ENCODE results near the gene ARHGAP19.

ARHGAP19 gene

DNA sequence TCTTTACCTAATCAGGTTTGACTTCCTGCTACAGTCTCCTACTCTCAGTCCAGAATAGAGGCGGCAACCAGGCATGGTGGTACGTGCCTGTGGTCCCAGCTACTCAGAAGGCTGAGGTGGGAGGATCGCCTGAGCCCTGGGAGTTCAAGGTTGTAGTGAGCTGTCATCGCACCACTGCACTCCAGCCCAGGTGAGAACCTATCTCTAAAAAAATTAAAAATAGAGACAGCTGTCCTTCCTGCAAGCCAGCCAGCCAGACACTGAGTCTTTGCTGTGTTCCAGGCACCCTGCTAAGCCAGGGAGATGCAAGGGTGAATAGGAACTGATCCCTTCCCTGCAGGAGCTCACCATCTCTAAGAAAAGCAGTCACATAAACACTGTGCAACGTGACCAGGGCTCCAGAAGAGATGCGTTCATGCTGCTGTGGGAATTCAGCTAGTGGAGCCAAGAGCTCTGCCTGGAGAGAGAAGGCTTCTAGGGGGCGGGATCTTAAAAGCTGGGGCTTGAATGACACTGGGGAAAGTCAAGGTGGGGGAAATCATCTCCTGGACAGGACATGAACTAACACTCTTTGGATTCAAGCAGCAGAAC is 84.6 kb downstream of the ARHGAP19 start:
- Histone ChIP-seq H3K27me3 (ENCODE audit: control insufficient read depth, insufficient read depth, low read length) (no peaks in the 10 kb centered on the region), H3K27ac (ENCODE audit: low read depth, low read length) (no peak overlapping the region), H3K4me1 (ENCODE audit: control insufficient read depth, insufficient read depth, low read length) (no peaks in the 10 kb centered on the region), H3K36me3 (ENCODE audit: control insufficient read depth, insufficient read depth, low read length) (no peaks in the 10 kb centered on the region), H3K4me3 (ENCODE audit: low read length) (no peak overlapping the region), H3K9ac (ENCODE audit: low read length) (no peak overlapping the region)

DNA sequence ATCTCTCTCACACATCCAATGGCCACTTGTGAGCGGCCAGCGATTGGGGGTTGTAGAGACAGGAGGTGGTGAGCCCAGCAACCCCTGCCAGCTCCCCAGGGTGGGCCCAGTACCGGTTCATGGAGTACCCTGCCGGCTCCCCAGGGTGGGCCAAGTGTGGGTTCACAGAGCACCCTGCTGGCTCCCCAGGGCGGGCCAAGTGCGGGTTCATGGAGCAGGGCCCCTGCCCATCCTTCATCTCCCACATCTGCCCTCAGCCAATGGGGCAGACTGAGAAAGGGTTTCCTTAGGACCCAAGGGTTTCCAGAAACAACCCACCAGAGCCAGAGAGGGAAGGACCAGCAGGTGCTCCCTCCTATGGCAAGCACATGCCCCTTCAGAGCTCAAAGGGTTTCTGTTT is 85.3 kb downstream of the ARHGAP19 start:
- Histone ChIP-seq H3K36me3 (ENCODE audit: control insufficient read depth, insufficient read depth, low read length) (no peaks in the 10 kb centered on the region), H3K27ac (ENCODE audit: low read depth, low read length) (no peak overlapping the region), H3K4me1 (ENCODE audit: control insufficient read depth, insufficient read depth, low read length) (no peaks in the 10 kb centered on the region), H3K27me3 (ENCODE audit: control insufficient read depth, insufficient read depth, low read length) (no peaks in the 10 kb centered on the region), H3K9ac (ENCODE audit: low read length) (no peak overlapping the region), H3K4me3 (ENCODE audit: low read length) (no peak overlapping the region)

DNA sequence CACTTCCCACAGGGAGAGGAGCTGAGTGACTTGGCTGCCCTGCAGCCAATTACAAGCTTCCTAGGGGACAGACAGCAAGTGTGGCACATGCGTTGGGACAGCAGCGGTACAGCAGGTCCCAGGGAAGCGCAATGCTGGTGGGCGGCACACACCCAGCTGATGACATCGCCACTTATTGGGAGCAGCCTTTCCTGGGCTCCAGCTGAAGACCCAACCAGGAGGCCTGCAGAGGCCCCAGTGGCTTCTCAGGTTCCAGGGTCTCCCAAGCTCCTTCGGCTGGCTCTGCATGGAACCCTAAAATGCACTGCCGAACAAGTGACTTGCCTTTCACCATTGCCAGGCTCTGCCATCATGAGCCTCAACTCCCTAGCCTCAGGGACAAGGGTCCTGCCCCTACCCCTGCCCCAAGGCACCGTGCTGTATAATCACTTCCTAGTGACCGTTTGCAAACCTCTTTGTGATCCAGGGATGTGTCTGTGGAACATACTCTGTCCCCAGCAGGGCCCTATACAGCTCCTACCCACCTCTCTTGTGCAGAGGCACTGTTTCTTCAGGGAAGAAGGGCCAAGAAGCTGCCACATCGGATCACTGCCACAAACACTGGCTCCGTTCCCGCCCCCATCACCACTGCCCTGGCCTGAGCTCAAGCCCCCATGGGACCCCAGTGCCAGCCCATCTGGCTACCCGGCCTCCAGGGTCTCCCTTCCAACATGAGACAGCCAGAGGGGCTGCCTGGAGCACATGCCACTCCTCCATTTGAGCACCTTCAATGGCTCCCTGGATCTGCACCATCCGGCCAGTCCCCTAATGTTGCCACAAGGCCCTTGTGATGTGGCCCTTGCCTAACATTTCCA is 87.4 kb downstream of the ARHGAP19 start:
- H3K4me1 ChIP-seq (ENCODE audit: control insufficient read depth, insufficient read depth, low read length) = no peaks in the 10 kb centered on the region
- no peak overlapping the region for H3K9ac ChIP-seq (ENCODE audit: low read length)

DNA sequence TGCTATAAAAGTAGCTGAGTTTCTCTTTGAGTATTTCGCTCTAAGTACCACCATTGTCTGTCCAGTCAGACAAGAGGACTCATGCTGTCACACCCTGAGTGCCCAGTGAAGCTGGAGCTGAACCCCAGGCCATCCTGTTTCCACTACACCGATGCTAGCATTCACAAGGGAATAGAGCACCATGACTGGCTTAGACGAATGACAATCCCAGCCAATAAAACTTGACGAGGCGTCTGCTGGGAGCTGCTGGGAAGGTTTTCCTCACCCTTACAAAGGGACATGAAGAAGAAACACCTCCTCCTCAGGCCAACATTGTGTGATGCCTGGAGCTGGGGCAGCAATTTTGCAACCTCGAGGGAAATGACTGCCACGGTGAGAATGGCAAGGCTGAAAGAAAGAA is 89.2 kb downstream of the ARHGAP19 start:
- H3K9ac ChIP-seq (ENCODE audit: low read length) = no peak overlapping the region

More for the DNA sequence above, 87.4 kb downstream of the ARHGAP19 start:
- Histone ChIP-seq H3K36me3 (ENCODE audit: control insufficient read depth, insufficient read depth, low read length) (no peaks in the 10 kb centered on the region), H3K4me3 (ENCODE audit: low read length) (no peak overlapping the region), H3K27me3 (ENCODE audit: control insufficient read depth, insufficient read depth, low read length) (no peaks in the 10 kb centered on the region), H3K27ac (ENCODE audit: low read depth, low read length) (no peak overlapping the region)

DNA sequence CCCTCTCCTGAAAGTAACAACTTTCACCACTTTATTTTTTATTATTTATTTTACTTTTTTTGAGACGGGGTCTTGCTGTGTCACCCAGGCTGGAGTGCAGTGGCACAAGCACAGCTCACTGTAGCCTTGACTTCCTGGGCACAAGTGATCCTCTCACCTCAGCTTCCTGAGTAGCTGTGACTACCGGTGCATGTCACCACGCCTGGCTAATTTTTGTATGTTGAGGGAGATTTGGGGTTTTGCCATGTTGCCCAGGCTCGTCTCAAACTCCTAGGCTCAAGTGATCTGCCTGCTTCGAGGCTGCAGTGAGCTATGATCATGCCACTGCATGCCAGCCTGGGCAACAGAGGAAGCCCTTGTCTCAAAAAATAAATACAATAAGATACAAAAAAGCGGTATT is 91.8 kb downstream of the ARHGAP19 start:
- Histone ChIP-seq H3K36me3 (ENCODE audit: control insufficient read depth, insufficient read depth, low read length) (no peaks in the 10 kb centered on the region), H3K27me3 (ENCODE audit: control insufficient read depth, insufficient read depth, low read length) (peaks cover 4% of the 10 kb centered on the region), H3K27ac (ENCODE audit: low read depth, low read length) (no peak overlapping the region), H3K4me3 (ENCODE audit: low read length) (no peak overlapping the region), H3K9ac (ENCODE audit: low read length) (no peak overlapping the region), H3K4me1 (ENCODE audit: control insufficient read depth, insufficient read depth, low read length) (no peaks in the 10 kb centered on the region)

More for the DNA sequence above, 89.2 kb downstream of the ARHGAP19 start:
- no peaks in the 10 kb centered on the region for H3K27me3 ChIP-seq (ENCODE audit: control insufficient read depth, insufficient read depth, low read length)
- no peak overlapping the region for H3K27ac ChIP-seq (ENCODE audit: low read depth, low read length)
- H3K4me1 ChIP-seq (ENCODE audit: control insufficient read depth, insufficient read depth, low read length) = no peaks in the 10 kb centered on the region
- no peak overlapping the region for H3K4me3 ChIP-seq (ENCODE audit: low read length)
- no peaks in the 10 kb centered on the region for H3K36me3 ChIP-seq (ENCODE audit: control insufficient read depth, insufficient read depth, low read length)

DNA sequence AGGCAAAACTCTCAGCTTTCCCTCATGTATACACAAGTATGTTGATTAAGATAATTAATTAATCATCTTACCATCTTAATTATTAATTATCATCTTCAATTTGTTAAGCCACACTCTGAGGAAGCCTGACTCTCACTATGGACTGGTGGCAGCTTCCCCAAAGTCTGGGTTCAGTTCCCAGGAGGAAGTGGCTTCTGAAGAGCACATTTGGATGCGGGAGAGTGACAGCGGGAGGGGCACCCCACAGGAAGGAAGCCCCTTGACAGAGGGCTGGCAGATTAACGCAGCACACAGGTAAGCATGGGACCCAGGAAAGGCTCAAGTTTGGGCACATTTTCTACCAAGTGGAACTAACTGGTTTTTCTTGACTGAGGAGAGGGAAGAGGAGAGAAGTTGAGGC is 93.3 kb downstream of the ARHGAP19 start:
- Histone ChIP-seq H3K27me3 (ENCODE audit: control insufficient read depth, insufficient read depth, low read length) (peaks cover 5% of the 10 kb centered on the region), H3K27ac (ENCODE audit: low read depth, low read length) (no peak overlapping the region), H3K4me1 (ENCODE audit: control insufficient read depth, insufficient read depth, low read length) (no peaks in the 10 kb centered on the region), H3K4me3 (ENCODE audit: low read length) (no peak overlapping the region), H3K36me3 (ENCODE audit: control insufficient read depth, insufficient read depth, low read length) (no peaks in the 10 kb centered on the region), H3K9ac (ENCODE audit: low read length) (no peak overlapping the region)

DNA sequence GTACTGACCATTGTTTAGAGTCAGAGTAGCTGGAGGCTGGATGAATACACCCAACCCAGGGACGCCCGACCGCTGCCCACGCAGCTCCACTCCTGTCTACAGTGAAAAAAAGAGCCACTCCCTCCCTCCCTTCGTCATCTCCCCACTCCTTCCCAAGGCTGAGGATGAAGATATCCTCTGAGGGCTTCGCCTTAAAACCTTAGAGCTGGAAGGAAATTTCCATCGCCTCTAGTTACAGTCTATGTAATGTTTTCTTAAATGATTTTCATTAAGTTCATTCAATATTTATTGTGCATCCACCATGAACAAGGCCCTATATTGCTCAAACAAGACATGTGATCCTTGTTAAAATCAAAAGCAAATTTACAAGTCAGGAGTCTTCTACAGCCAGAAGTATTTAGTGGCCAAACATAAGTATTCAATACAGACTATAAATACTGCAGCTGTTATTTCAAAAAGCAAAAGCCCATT is 95.4 kb downstream of the ARHGAP19 start:
- H3K4me3 ChIP-seq (ENCODE audit: low read length) = no peak overlapping the region
- no peaks in the 10 kb centered on the region for H3K4me1 ChIP-seq (ENCODE audit: control insufficient read depth, insufficient read depth, low read length)
- H3K27ac ChIP-seq (ENCODE audit: low read depth, low read length) = no peak overlapping the region
- no peak overlapping the region for H3K9ac ChIP-seq (ENCODE audit: low read length)
- H3K27me3 ChIP-seq (ENCODE audit: control insufficient read depth, insufficient read depth, low read length) = peaks cover 5% of the 10 kb centered on the region
- no peaks in the 10 kb centered on the region for H3K36me3 ChIP-seq (ENCODE audit: control insufficient read depth, insufficient read depth, low read length)

DNA sequence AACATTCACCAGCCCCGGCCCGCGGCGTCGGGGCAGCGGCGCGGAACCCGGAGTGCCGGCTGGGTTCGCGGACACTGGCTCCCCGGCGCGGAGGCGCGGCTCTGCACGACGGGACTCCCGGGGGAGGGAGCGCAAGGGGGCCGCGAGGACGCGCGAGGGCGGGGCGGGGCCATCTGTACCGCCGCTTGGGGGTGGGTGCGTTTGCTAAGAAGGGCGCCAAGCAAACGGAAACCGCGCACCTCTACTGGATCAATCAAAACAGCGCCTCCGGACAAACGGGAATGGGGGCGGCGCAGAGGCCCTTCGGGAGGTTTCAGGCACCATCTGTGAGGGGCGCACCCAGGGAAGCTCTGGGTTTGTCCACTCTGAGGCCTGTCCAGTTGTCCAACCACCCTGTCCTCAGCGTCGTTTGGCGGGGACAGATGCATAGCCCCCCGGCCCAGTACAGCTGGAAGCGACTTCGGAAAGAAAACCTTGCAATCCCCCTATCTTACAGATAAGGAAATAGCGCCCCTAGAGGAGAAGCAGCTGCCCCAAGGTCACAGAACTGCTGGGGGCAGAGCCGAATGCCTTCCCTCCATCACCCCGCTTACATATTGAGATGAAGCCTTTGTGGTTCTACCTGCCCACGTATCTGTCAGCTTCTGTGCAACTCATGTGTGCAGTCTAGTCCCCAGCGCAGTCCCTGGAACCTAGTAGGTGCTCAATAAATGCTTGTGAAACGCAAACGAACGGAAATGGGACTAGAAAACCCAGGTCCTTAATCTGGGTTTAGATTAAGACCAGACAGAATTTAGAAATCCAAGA is 96.0 kb downstream of the ARHGAP19 start:
- Histone ChIP-seq H3K36me3 (ENCODE audit: control insufficient read depth, insufficient read depth, low read length) (no peaks in the 10 kb centered on the region), H3K27ac (ENCODE audit: low read depth, low read length) (no peak overlapping the region), H3K9ac (ENCODE audit: low read length) (no peak overlapping the region), H3K4me1 (ENCODE audit: control insufficient read depth, insufficient read depth, low read length) (no peaks in the 10 kb centered on the region), H3K4me3 (ENCODE audit: low read length) (peak overlapping the region; percentile 66), H3K27me3 (ENCODE audit: control insufficient read depth, insufficient read depth, low read length) (peaks cover 5% of the 10 kb centered on the region)

DNA sequence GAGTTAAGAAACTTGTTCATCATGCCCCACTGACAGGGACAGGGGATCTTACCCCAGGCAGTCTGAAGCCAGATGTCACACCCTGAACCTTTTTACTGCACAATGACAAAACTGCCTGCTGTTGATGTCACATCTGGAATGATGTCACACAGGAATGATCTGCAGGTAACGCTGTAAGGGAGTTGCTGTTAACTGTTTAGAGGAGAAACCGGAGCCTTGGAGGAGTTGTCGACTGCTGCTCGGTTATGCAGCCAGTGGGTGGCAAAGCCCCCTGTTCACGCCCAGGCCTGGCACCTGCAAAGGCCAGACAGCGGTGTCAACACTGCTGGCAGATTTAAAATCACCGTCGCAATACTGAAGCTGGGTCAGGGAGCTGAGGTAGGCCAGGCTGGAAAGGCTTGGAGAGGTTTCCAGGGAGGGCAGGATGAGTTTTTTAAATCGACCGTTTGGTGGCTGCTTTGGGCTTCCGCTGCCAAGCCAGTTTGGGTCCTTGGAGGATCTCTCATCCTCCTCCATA is 96.7 kb downstream of the ARHGAP19 start:
- no peak overlapping the region for H3K27ac ChIP-seq (ENCODE audit: low read depth, low read length)
- peaks cover 5% of the 10 kb centered on the region for H3K27me3 ChIP-seq (ENCODE audit: control insufficient read depth, insufficient read depth, low read length)

DNA sequence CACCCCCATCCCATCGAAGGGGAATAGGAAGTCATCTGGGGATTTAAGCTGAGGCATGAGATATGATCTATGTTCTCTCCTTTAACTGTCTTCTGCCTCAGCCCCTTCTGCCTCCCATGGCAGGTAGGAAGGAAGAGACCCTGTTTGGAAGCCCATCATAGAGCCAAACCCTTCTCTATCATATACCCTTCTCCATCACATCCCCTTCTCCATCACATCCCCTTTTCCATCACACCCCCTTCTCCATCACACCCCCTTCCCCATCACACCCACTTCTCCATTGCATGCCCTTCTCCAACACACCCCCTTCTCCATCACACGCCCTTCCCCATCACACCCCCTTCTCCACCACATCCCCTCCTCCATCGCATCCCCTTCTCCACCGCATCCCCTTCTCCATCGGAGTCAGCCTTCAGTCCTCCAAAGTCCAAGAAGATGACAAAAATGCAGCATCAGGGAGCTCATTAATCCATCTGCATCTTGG is 99.4 kb downstream of the ARHGAP19 start:
- Histone ChIP-seq H3K4me1 (ENCODE audit: control insufficient read depth, insufficient read depth, low read length) (no peaks in the 10 kb centered on the region), H3K27ac (ENCODE audit: low read depth, low read length) (no peak overlapping the region), H3K36me3 (ENCODE audit: control insufficient read depth, insufficient read depth, low read length) (no peaks in the 10 kb centered on the region), H3K27me3 (ENCODE audit: control insufficient read depth, insufficient read depth, low read length) (peaks cover 6% of the 10 kb centered on the region), H3K9ac (ENCODE audit: low read length) (no peak overlapping the region), H3K4me3 (ENCODE audit: low read length) (no peak overlapping the region)

More for the DNA sequence above, 96.7 kb downstream of the ARHGAP19 start:
- no peak overlapping the region for H3K9ac ChIP-seq (ENCODE audit: low read length)
- no peaks in the 10 kb centered on the region for H3K36me3 ChIP-seq (ENCODE audit: control insufficient read depth, insufficient read depth, low read length)
- H3K4me3 ChIP-seq (ENCODE audit: low read length) = peak overlapping the region; percentile 66
- no peaks in the 10 kb centered on the region for H3K4me1 ChIP-seq (ENCODE audit: control insufficient read depth, insufficient read depth, low read length)

DNA sequence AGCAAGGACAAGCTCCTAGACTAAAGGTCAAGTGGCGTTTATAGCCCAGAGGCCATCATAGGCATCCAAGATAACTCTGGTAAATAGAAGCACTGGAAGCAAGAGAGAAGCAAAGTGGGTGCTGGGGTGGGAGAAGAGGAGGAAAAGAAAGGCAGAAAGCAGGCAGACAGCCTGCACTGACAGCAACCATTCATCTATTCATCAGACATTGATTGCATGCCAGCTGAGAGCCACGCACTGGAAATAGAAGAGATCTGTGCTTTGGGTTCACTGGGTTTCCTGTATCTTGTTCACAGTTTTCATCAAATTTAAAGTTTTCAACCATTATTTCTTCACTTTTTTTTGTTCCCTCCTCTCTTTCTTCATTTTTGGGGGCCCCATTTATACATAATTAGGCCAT is 102.0 kb downstream of the ARHGAP19 start:
- no peak overlapping the region for H3K4me3 ChIP-seq (ENCODE audit: low read length)
- H3K27ac ChIP-seq (ENCODE audit: low read depth, low read length) = no peak overlapping the region
- H3K4me1 ChIP-seq (ENCODE audit: control insufficient read depth, insufficient read depth, low read length) = no peaks in the 10 kb centered on the region
- peaks cover 12% of the 10 kb centered on the region for H3K27me3 ChIP-seq (ENCODE audit: control insufficient read depth, insufficient read depth, low read length)
- no peak overlapping the region for H3K9ac ChIP-seq (ENCODE audit: low read length)
- H3K36me3 ChIP-seq (ENCODE audit: control insufficient read depth, insufficient read depth, low read length) = no peaks in the 10 kb centered on the region

DNA sequence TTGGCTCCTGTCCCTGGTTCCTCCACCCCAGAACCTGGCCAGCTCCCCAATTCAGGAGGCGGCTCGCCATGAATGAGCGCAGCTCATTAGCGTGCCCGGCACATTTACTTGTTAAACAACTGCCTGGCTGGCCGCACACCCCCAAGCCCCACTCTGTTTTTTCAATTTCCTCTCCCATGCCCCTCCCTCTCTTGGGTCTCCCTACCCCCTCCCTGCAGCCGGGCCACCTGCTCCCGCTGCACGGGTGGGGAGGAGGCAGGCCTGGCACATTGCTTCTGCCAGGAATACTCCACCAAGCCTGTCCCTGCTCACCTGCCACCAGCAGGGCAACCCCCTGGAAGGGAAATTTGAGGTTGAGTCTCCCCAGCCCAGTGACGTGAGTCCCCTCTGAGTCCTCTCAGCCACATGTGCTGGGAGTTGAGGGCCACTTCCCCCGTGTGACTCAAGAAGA is 104.2 kb downstream of the ARHGAP19 start:
- no peaks in the 10 kb centered on the region for H3K4me1 ChIP-seq (ENCODE audit: control insufficient read depth, insufficient read depth, low read length)
- H3K27ac ChIP-seq (ENCODE audit: low read depth, low read length) = no peak overlapping the region
- no peaks in the 10 kb centered on the region for H3K36me3 ChIP-seq (ENCODE audit: control insufficient read depth, insufficient read depth, low read length)
- peaks cover 24% of the 10 kb centered on the region for H3K27me3 ChIP-seq (ENCODE audit: control insufficient read depth, insufficient read depth, low read length)
- H3K4me3 ChIP-seq (ENCODE audit: low read length) = no peak overlapping the region
- no peak overlapping the region for H3K9ac ChIP-seq (ENCODE audit: low read length)

Measured in rectal smooth muscle tissue (tissue), 1 donor.